C4-2B (cell line): ENCODE data around the gene DHDDS.

ENCODE experiments used
- H3K27ac ChIP-seq: fragments of 450-650 bp; 2 replicates; pipeline ENCODE4 v1.5.1; 2017
- ZFX ChIP-seq: fragments of 450-650 bp; IDR thresholded peaks from 2 replicates; pipeline ENCODE4 v1.6.1; 2017
- TF ChIP-seq, protein P1 (sequence below): fragments of 450-650 bp; conservative IDR thresholded peaks from 2 replicates; pipeline ENCODE4 v1.5.1; 2017; ENCODE audit warnings: mild to moderate bottlenecking

The DHDDS gene

DNA sequence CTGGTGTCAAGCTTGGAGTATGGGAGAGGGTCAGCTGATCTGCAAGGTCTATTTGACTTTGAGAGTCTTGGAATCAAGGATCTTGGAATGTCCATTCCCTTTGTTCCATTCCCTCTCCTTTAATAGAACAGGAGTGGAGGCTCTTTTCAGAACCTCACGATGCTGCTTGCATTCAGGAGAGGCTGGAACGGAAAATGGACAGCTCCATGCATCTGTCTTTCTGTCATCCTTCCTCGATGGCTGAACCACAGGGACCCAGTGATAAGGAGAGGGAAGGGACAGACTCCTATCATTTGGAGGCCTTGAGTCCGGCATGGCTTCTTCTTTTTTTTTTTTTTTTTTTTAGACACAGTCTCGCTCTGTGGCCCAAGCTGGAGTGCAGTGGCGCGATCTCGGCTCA is 36.4 kb upstream of the DHDDS start:
- H3K27ac ChIP-seq = no peak overlapping the region
- TF ChIP-seq, protein P1, sequence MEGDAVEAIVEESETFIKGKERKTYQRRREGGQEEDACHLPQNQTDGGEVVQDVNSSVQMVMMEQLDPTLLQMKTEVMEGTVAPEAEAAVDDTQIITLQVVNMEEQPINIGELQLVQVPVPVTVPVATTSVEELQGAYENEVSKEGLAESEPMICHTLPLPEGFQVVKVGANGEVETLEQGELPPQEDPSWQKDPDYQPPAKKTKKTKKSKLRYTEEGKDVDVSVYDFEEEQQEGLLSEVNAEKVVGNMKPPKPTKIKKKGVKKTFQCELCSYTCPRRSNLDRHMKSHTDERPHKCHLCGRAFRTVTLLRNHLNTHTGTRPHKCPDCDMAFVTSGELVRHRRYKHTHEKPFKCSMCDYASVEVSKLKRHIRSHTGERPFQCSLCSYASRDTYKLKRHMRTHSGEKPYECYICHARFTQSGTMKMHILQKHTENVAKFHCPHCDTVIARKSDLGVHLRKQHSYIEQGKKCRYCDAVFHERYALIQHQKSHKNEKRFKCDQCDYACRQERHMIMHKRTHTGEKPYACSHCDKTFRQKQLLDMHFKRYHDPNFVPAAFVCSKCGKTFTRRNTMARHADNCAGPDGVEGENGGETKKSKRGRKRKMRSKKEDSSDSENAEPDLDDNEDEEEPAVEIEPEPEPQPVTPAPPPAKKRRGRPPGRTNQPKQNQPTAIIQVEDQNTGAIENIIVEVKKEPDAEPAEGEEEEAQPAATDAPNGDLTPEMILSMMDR = no peak
- no peak for TF ChIP-seq ZFX

DNA sequence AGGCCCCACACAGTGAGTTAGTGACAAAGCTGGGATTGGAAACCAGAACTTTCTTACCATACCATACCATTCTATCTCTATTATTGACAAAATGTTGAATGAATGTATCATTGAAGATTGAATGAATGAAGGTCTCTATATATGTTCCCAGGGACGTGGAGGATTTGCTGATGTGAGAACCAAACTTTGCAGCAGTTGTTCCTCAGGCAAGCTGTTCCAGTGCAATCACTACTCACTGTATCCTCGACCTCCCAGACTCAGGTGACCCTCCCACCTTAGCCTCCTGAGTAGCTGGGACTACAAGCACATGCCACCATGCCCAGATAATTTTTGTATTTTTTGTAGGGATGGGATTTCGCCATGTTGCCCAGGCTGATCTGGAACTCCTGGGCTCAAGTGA is 33.1 kb upstream of the DHDDS start:
- TF ChIP-seq, protein P1 = no peak
- no peak for TF ChIP-seq ZFX
- no peak overlapping the region for H3K27ac ChIP-seq

DNA sequence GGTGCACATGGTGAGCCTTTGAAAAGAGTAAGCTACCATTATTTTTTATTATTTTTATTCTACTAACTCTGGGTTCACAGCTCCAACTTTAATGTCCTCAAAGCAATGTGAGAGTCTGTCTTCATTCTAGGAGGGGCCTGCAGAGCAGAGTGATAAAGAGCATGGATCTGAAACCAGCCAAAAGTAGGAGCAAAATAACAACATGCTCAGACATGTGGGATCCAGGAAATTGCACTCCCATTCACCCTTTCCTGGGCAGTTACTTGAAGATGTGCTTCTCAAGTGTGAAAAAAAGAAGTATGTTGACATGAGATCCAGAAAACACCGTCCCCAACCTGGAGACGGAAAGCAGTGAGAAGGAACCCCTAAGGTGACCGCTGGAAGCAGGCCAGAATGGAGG is 30.2 kb upstream of the DHDDS start:
- no peak overlapping the region for H3K27ac ChIP-seq
- TF ChIP-seq, protein P1 = no peak
- TF ChIP-seq ZFX = no peak

DNA sequence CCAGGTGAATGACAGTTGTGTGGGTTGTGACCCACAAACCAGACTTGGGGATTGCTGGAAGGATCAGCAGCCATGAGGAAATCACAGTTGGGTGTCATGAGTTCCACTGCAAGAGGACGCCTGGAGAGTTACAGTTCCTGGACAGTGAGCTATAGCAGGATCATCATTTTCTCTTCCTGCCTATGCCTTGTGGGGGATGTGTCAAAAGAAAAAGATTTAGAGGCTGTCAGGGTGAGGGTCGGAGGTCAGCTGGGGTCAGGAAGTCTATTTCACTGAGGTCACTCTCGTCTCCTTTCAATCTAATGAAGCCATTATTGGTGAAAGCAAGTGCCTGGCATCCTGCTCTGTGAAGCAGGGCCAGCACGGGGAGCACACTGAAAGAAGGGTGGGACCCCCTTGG is 28.5 kb upstream of the DHDDS start:
- H3K27ac ChIP-seq = no peak overlapping the region
- TF ChIP-seq, protein P1 = no peak
- TF ChIP-seq ZFX = no peak

DNA sequence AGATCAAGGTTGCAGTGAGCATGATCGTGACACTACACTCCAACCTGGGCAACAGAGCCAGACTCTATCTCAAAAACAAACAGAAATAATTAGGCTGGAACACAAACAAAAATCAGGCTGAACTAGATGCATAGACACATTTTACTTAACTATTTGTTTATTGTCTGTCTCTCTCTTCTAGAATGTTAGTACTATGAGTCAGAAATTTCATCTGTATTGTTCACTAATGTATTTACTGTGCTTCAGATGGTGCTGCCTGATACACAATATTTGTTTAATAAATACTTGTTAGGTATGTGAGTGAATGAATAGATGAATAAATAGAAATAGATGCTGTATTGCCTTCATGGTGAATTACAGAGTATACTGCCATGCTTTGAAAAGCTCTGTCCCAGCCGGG is 27.5 kb upstream of the DHDDS start:
- TF ChIP-seq, protein P1 = no peak
- no peak for TF ChIP-seq ZFX
- no peak overlapping the region for H3K27ac ChIP-seq

DNA sequence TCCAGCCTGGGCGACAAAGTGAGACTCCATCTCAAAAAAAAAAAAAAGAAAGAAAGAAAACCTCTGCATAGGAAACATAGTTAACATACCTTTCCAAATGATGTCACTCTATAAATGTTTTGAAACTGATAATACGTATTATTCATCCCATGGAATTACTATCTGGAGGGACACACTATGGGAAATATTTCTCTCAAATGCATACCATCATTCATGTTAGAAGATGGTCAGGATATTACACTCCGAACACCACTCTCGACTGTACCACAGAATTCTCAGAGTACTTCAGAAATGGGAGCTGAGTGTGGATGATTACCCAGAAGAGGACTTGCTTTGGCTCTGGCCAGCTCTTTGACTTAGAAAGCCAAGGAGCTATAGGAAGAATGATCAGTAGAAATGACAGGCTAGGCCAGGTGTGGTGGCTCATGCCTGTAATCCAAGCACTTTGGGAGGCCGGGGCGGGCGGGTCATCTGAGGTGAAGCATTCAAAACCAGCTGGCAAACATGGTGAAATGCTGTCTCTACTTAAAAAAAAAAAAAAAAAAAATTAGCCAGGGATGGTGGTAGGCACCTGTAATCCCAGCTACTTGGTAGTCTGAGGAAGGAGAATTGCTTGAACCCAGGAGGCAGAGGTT is 26.7 kb upstream of the DHDDS start:
- H3K27ac ChIP-seq = no peak overlapping the region
- TF ChIP-seq ZFX = no peak
- TF ChIP-seq, protein P1 = no peak

DNA sequence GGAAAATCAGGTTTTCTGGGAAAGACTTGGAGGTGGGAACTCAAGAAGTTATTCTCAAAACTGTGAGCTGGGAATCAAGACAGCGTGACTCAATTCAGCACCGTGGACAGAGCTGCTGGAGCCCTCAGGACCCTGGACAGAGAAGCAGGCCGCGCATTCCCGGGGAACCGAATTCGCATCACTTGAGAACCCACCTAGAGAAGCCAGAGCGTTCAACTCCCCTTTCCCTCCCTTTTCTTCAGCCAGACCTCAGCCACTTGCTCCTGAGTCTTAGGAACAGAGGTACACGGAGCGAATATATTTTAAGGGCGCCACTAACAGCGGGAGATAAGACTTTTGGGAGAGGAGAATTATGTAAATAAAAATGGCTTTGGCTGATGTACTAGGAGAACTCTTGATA is 23.5 kb upstream of the DHDDS start:
- no peak for TF ChIP-seq ZFX
- TF ChIP-seq, protein P1 = no peak
- H3K27ac ChIP-seq = no peak overlapping the region
